ENCODE measurements around the gene MAGOH. TPM values are rescaled to one million over a fixed set of nuclear protein-coding genes. Genes with fewer than 3 reads are reported as not detected.

MAGOH gene
- total and polyA plus RNA-seq, 2 experiments from 2014 or later = 21.9 to 34.3 TPM

GRCh38 chr1:53279296-53280200 is 41.2 kb upstream of the MAGOH start:
- no peak overlapping the region for H2AFZ ChIP-seq
- DNase-seq = no peak
- H4K20me1 ChIP-seq (ENCODE audit: insufficient read depth) = no peaks in the 10 kb centered on the region
- no peak overlapping the region for H3K9ac ChIP-seq
- H3K27ac ChIP-seq = no peak overlapping the region
- no peak for TF ChIP-seq EZH2 (IDR thresholded peaks at IDR 0.05; ENCODE audit: insufficient read depth, poor library complexity, severe bottlenecking)
- TF ChIP-seq EZH2phosphoT487 (IDR thresholded peaks at IDR 0.05; ENCODE audit: insufficient read depth, low read depth) = no peak
- H3K9me2 ChIP-seq (ENCODE audit: insufficient read depth) = no peaks in the 10 kb centered on the region
- H3K9me3 ChIP-seq (ENCODE audit: low read depth) = no peaks in the 10 kb centered on the region
- H3K27me3 ChIP-seq (replicated peaks; ENCODE audit: insufficient read depth) = no peaks in the 10 kb centered on the region
- H3K36me3 ChIP-seq (ENCODE audit: low read depth) = no peaks in the 10 kb centered on the region
- no peaks in the 10 kb centered on the region for H3K4me1 ChIP-seq (ENCODE audit: insufficient read depth)
- H3K79me2 ChIP-seq (ENCODE audit: insufficient read depth) = no peaks in the 10 kb centered on the region
- in situ Hi-C loops (cut with MboI) = loop anchor here (5.0 kb wide), 1 partner anchor 113 kb away; no protein-coding TSS in a partner anchor
- H3K4me3 ChIP-seq = no peak overlapping the region
- H3F3A ChIP-seq (ENCODE audit: insufficient read depth) = no peaks in the 10 kb centered on the region
- no peak overlapping the region for H3K4me2 ChIP-seq (ENCODE audit: unreplicated experiment)
- WGBS, 2 experiments (ENCODE audit: low coverage in 1 of 2, low lambda C conversion rate in 2 of 2, missing lambda C conversion rate in 2 of 2) = 88 to 92% methylated on average over 12 to 14 of the region's 14 CpGs

GRCh38 chr1:53278298-53278725 is 40.0 kb upstream of the MAGOH start:
- peak; percentile 59 for DNase-seq

GRCh38 chr1:53277326-53277725 is 39.0 kb upstream of the MAGOH start:
- H3K4me3 ChIP-seq = no peak overlapping the region
- no peaks in the 10 kb centered on the region for H3K9me3 ChIP-seq (ENCODE audit: low read depth)
- no peaks in the 10 kb centered on the region for H3K27me3 ChIP-seq (replicated peaks; ENCODE audit: insufficient read depth)
- H3K9me2 ChIP-seq (ENCODE audit: insufficient read depth) = no peaks in the 10 kb centered on the region
- DNase-seq = no peak
- H3K4me2 ChIP-seq (ENCODE audit: unreplicated experiment) = no peak overlapping the region
- in situ Hi-C loops (cut with MboI) = loop anchor here (5.0 kb wide), 1 partner anchor 115 kb away; no protein-coding TSS in a partner anchor
- H3K27ac ChIP-seq = no peak overlapping the region
- no peak overlapping the region for H3K9ac ChIP-seq
- no peaks in the 10 kb centered on the region for H3K36me3 ChIP-seq (ENCODE audit: low read depth)
- H2AFZ ChIP-seq = no peak overlapping the region
- H3K4me1 ChIP-seq (ENCODE audit: insufficient read depth) = no peaks in the 10 kb centered on the region
- H4K20me1 ChIP-seq (ENCODE audit: insufficient read depth) = no peaks in the 10 kb centered on the region
- TF ChIP-seq EZH2 (IDR thresholded peaks at IDR 0.05; ENCODE audit: insufficient read depth, poor library complexity, severe bottlenecking) (no peak), EZH2phosphoT487 (IDR thresholded peaks at IDR 0.05; ENCODE audit: insufficient read depth, low read depth) (no peak)
- H3K79me2 ChIP-seq (ENCODE audit: insufficient read depth) = no peaks in the 10 kb centered on the region
- WGBS, 2 experiments (ENCODE audit: low coverage in 1 of 2, low lambda C conversion rate in 2 of 2, missing lambda C conversion rate in 2 of 2) = 89 to 93% methylated on average over 5 of the region's 5 CpGs
- no peaks in the 10 kb centered on the region for H3F3A ChIP-seq (ENCODE audit: insufficient read depth)

More at GRCh38 chr1:53278298-53278725, 40.0 kb upstream of the MAGOH start:
- H3K4me3 ChIP-seq = no peak overlapping the region
- no peaks in the 10 kb centered on the region for H3K9me2 ChIP-seq (ENCODE audit: insufficient read depth)
- no peaks in the 10 kb centered on the region for H3K9me3 ChIP-seq (ENCODE audit: low read depth)
- H3K27me3 ChIP-seq (replicated peaks; ENCODE audit: insufficient read depth) = no peaks in the 10 kb centered on the region
- no peak overlapping the region for H3K27ac ChIP-seq
- in situ Hi-C loops (cut with MboI) = loop anchor here (5.0 kb wide), 1 partner anchor 114 kb away; no protein-coding TSS in a partner anchor
- no peak overlapping the region for H3K9ac ChIP-seq
- H2AFZ ChIP-seq = no peak overlapping the region
- H3F3A ChIP-seq (ENCODE audit: insufficient read depth) = no peaks in the 10 kb centered on the region
- H3K36me3 ChIP-seq (ENCODE audit: low read depth) = no peaks in the 10 kb centered on the region
- TF ChIP-seq EZH2 (IDR thresholded peaks at IDR 0.05; ENCODE audit: insufficient read depth, poor library complexity, severe bottlenecking) = no peak
- TF ChIP-seq EZH2phosphoT487 (IDR thresholded peaks at IDR 0.05; ENCODE audit: insufficient read depth, low read depth) = no peak
- no peaks in the 10 kb centered on the region for H3K79me2 ChIP-seq (ENCODE audit: insufficient read depth)
- 14% methylated on average over 8 of the region's 8 CpGs for WGBS, 2 experiments (ENCODE audit: low coverage in 1 of 2, low lambda C conversion rate in 2 of 2, missing lambda C conversion rate in 2 of 2)
- no peak overlapping the region for H3K4me2 ChIP-seq (ENCODE audit: unreplicated experiment)
- H4K20me1 ChIP-seq (ENCODE audit: insufficient read depth) = no peaks in the 10 kb centered on the region
- no peaks in the 10 kb centered on the region for H3K4me1 ChIP-seq (ENCODE audit: insufficient read depth)

GRCh38 chr1:53276902-53277281 is 38.6 kb upstream of the MAGOH start:
- 95 to 99% methylated on average over 19 to 46 of the region's 46 CpGs for WGBS, 2 experiments (ENCODE audit: low coverage in 1 of 2, low lambda C conversion rate in 2 of 2, missing lambda C conversion rate in 2 of 2)
- DNase-seq = no peak
- no peaks in the 10 kb centered on the region for H3K9me3 ChIP-seq (ENCODE audit: low read depth)
- H3K4me3 ChIP-seq = no peak overlapping the region
- no peak overlapping the region for H3K4me2 ChIP-seq (ENCODE audit: unreplicated experiment)
- H3K4me1 ChIP-seq (ENCODE audit: insufficient read depth) = no peaks in the 10 kb centered on the region
- H3F3A ChIP-seq (ENCODE audit: insufficient read depth) = no peaks in the 10 kb centered on the region
- no peak overlapping the region for H2AFZ ChIP-seq
- H4K20me1 ChIP-seq (ENCODE audit: insufficient read depth) = no peaks in the 10 kb centered on the region
- H3K27ac ChIP-seq = no peak overlapping the region
- H3K36me3 ChIP-seq (ENCODE audit: low read depth) = no peaks in the 10 kb centered on the region
- H3K27me3 ChIP-seq (replicated peaks; ENCODE audit: insufficient read depth) = no peaks in the 10 kb centered on the region
- H3K9ac ChIP-seq = no peak overlapping the region
- no peaks in the 10 kb centered on the region for H3K9me2 ChIP-seq (ENCODE audit: insufficient read depth)
- no peaks in the 10 kb centered on the region for H3K79me2 ChIP-seq (ENCODE audit: insufficient read depth)
- TF ChIP-seq EZH2phosphoT487 (IDR thresholded peaks at IDR 0.05; ENCODE audit: insufficient read depth, low read depth) (no peak), EZH2 (IDR thresholded peaks at IDR 0.05; ENCODE audit: insufficient read depth, poor library complexity, severe bottlenecking) (no peak)
- in situ Hi-C loops (cut with MboI) = loop anchor here (5.0 kb wide), 1 partner anchor 115 kb away; no protein-coding TSS in a partner anchor

Data from GM23248 (cell line).